Breast epithelium (tissue), 3 donors: ENCODE results near the gene FAS.
"Not testable (repeated sequence)": the region's sequence is repeated elsewhere in the genome, so short reads cannot be mapped to it uniquely, and the experiment has no call there.

Source experiments
- CTCF ChIP-seq, 3 donors: fragments of 450-650 bp; IDR thresholded peaks; one replicate each; pipeline ENCODE4 v1.5.1; 2016 to 2017; ENCODE audit warnings: antibody characterized with exemption in 3 of 3, mild to moderate bottlenecking in 3 of 3, moderate library complexity in 3 of 3
- POLR2AphosphoS5 ChIP-seq, 3 donors: sonication (generic); formaldehyde crosslinking; IDR thresholded peaks; one replicate each; pipeline ENCODE4 v1.6.1; 2017; ENCODE audit warnings: antibody characterized with exemption in 3 of 3

- not testable (repeated sequence) for TF ChIP-seq CTCF, POLR2AphosphoS5 (IDR thresholded peaks at IDR 0.05)
These were observed 30.9 kb downstream of the FAS start for GRCh38 chr10:89021526-89021925.
